Osteoblast (primary cell): Measurements from ENCODE around the gene HMCES. TPM values are rescaled to one million over a fixed set of nuclear protein-coding genes. Genes with fewer than 3 reads are reported as not detected.

Source experiments
- DNase-seq: peaks from one replicate; pipeline ENCODE4 v3.0.0; 2011; ENCODE audit warnings: low spot score, mixed read lengths; ENCODE audit not compliant: insufficient read length; ENCODE audit errors: missing footprints
- H2AFZ ChIP-seq: 2 replicates; pipeline ENCODE4 v1.6.0; 2011; ENCODE audit warnings: mild to moderate bottlenecking, low read length
- H3K27ac ChIP-seq: 2 replicates; pipeline ENCODE4 v1.5.1; 2011; ENCODE audit warnings: mild to moderate bottlenecking, low read depth, low read length, moderate library complexity
- H3K27me3 ChIP-seq: 2 replicates; pipeline ENCODE4 v1.6.0; 2012; ENCODE audit warnings: mild to moderate bottlenecking, control low read depth, inconsistent platforms, low read length, moderate library complexity; ENCODE audit not compliant: insufficient read depth
- H3K36me3 ChIP-seq: 2 replicates; pipeline ENCODE4 v1.5.1; 2011; ENCODE audit warnings: mild to moderate bottlenecking, low read length, control low read depth, moderate library complexity; ENCODE audit not compliant: insufficient read depth
- H3K4me1 ChIP-seq: 2 replicates; pipeline ENCODE4 v1.5.1; 2011; ENCODE audit warnings: mild to moderate bottlenecking, low read length, control low read depth, moderate library complexity; ENCODE audit not compliant: insufficient read depth
- H3K4me2 ChIP-seq: 2 replicates; pipeline ENCODE4 v1.6.0; 2011; ENCODE audit warnings: mild to moderate bottlenecking, low read length; ENCODE audit not compliant: insufficient read depth
- H3K4me3 ChIP-seq: fragments of 200-600 bp; sonication (generic); 3 replicates; pipeline ENCODE4 v1.5.1; 2012; ENCODE audit warnings: mild to moderate bottlenecking, low read length, inconsistent platforms; ENCODE audit not compliant: insufficient read depth
- H3K79me2 ChIP-seq: 2 replicates; pipeline ENCODE4 v1.6.0; 2012; ENCODE audit warnings: mild to moderate bottlenecking, low read length, control low read depth, inconsistent platforms; ENCODE audit not compliant: insufficient read depth
- H3K9me3 ChIP-seq: 2 replicates; pipeline ENCODE4 v1.5.1; 2011; ENCODE audit warnings: low read depth, low read length, control low read depth
- H4K20me1 ChIP-seq: 2 replicates; pipeline ENCODE4 v1.6.0; 2012; ENCODE audit warnings: mild to moderate bottlenecking, low read length, control low read depth; ENCODE audit not compliant: insufficient read depth
- CTCF ChIP-seq: IDR thresholded peaks from 2 replicates; pipeline ENCODE4 v1.5.1; 2011; ENCODE audit warnings: mild to moderate bottlenecking, low read depth, low read length, moderate library complexity; ENCODE audit errors: extremely low read depth
- total RNA-seq: library from RNA; depleted of rRNA; stranded (reverse); fragments of >200 nt; gene quantifications from 2 replicates; pipeline ENCODE4 v1.2.3, GENCODE V29; 2012

Gene HMCES
- total RNA-seq, 1 donor: 10.5 TPM

GRCh38 chr3:129271674-129272073 is 7.0 kb upstream of the HMCES start:
- H3K36me3 ChIP-seq: peaks cover 99% of the 10 kb centered on the region
- H3K4me2 ChIP-seq: no peak overlapping the region
- no peaks in the 10 kb centered on the region for H3K9me3 ChIP-seq
- H2AFZ ChIP-seq: no peak overlapping the region
- no peak for DNase-seq
- H3K27ac ChIP-seq: no peak overlapping the region
- H3K4me1 ChIP-seq: no peaks in the 10 kb centered on the region
- TF ChIP-seq CTCF: no peak
- no peak overlapping the region for H3K4me3 ChIP-seq
- H4K20me1 ChIP-seq: peaks cover 41% of the 10 kb centered on the region
- peaks cover 17% of the 10 kb centered on the region for H3K79me2 ChIP-seq
- H3K27me3 ChIP-seq: no peaks in the 10 kb centered on the region

GRCh38 chr3:129276385-129276784 is 2.3 kb upstream of the HMCES start:
- H2AFZ ChIP-seq: no peak overlapping the region
- no peaks in the 10 kb centered on the region for H3K27me3 ChIP-seq
- no peak overlapping the region for H3K27ac ChIP-seq
- peaks cover 17% of the 10 kb centered on the region for H3K4me1 ChIP-seq
- H3K36me3 ChIP-seq: peaks cover 64% of the 10 kb centered on the region
- no peak for DNase-seq
- H3K79me2 ChIP-seq: peaks cover 12% of the 10 kb centered on the region
- H3K9me3 ChIP-seq: no peaks in the 10 kb centered on the region
- no peak overlapping the region for H3K4me2 ChIP-seq
- H3K4me3 ChIP-seq: no peak overlapping the region
- peaks cover 18% of the 10 kb centered on the region for H4K20me1 ChIP-seq
- no peak for TF ChIP-seq CTCF

- no peak overlapping the region for H2AFZ ChIP-seq
Measured at GRCh38 chr3:129277829-129278271, 820 bp upstream of the HMCES start.

More at GRCh38 chr3:129277829-129278271, 820 bp upstream of the HMCES start:
- TF ChIP-seq CTCF: no peak
- peaks cover 17% of the 10 kb centered on the region for H3K4me1 ChIP-seq
- H3K36me3 ChIP-seq: peaks cover 49% of the 10 kb centered on the region
- H4K20me1 ChIP-seq: peaks cover 14% of the 10 kb centered on the region
- no peaks in the 10 kb centered on the region for H3K27me3 ChIP-seq
- H3K9me3 ChIP-seq: no peaks in the 10 kb centered on the region
- peak overlapping the region; percentile 81 for H3K4me3 ChIP-seq
- peak; percentile 51 for DNase-seq
- peaks cover 16% of the 10 kb centered on the region for H3K79me2 ChIP-seq
- peak overlapping the region; percentile 89 for H3K4me2 ChIP-seq
- peak overlapping the region; percentile 77 for H3K27ac ChIP-seq
